ENCODE measurements around the gene CCL25.

- TF ChIP-seq MYC (IDR thresholded peaks at IDR 0.05; ENCODE audit: low read depth, low read length) (no peak), MAX (IDR thresholded peaks at IDR 0.05; ENCODE audit: insufficient read depth, insufficient read length) (no peak), POLR2A (IDR thresholded peaks at IDR 0.05; ENCODE audit: low read depth, low read length) (no peak), CTCF (IDR thresholded peaks at IDR 0.05; ENCODE audit: extremely low read depth in 1 of 2, insufficient read depth in 1 of 2, low read depth in 1 of 2, low read length in 2 of 2) (no peak), EZH2 (IDR thresholded peaks at IDR 0.05; ENCODE audit: borderline replicate concordance, low read depth, low read length, severe bottlenecking) (no peak), POLR2AphosphoS5 (IDR thresholded peaks at IDR 0.05; ENCODE audit: insufficient read depth, low read depth, low read length) (no peak), JUN (IDR thresholded peaks at IDR 0.05; ENCODE audit: borderline replicate concordance, insufficient read depth, insufficient read length, low read depth) (no peak), GATA2 (IDR thresholded peaks at IDR 0.05; ENCODE audit: insufficient read depth, insufficient read length, low read depth, low read length) (no peak), FOS (IDR thresholded peaks at IDR 0.05; ENCODE audit: borderline replicate concordance, insufficient read depth, low read length) (no peak)
These were observed 18.4 kb upstream of the CCL25 start for GRCh38 chr19:8034178-8034525.

Measured in endothelial cell of umbilical vein (primary cell).